BLaER1 (cell line): Measurements from ENCODE around the gene AK8.

Experiments
- H3K27ac ChIP-seq: shearing (Covaris generic); formaldehyde crosslinking; 2 replicates; pipeline ENCODE4 v1.8.1; 2022
- H3K27me3 ChIP-seq: shearing (Covaris generic); formaldehyde crosslinking; 2 replicates; pipeline ENCODE4 v1.8.1; 2022
- H3K36me3 ChIP-seq: shearing (Covaris generic); formaldehyde crosslinking; 2 replicates; pipeline ENCODE4 v1.8.1; 2022
- H3K4me1 ChIP-seq: shearing (Covaris generic); formaldehyde crosslinking; 2 replicates; pipeline ENCODE4 v1.8.1; 2022
- H3K4me2 ChIP-seq: shearing (Covaris generic); formaldehyde crosslinking; 2 replicates; pipeline ENCODE4 v1.8.1; 2022
- H3K4me3 ChIP-seq: shearing (Covaris generic); formaldehyde crosslinking; 2 replicates; pipeline ENCODE4 v1.8.1; 2022
- H3K9ac ChIP-seq: shearing (Covaris generic); formaldehyde crosslinking; 2 replicates; pipeline ENCODE4 v1.8.1; 2022
- H3K9me3 ChIP-seq: shearing (Covaris generic); formaldehyde crosslinking; 2 replicates; pipeline ENCODE4 v1.8.1; 2022
- H4K20me1 ChIP-seq: shearing (Covaris generic); formaldehyde crosslinking; 2 replicates; pipeline ENCODE4 v1.8.1; 2022
- Cebpa-rat ChIP-seq: shearing (Covaris generic); IDR thresholded peaks from 2 replicates; pipeline ENCODE4 v1.8.1; 2022

AK8 gene

GRCh38 chr9:132694144-132694543, 183.9 kb downstream of the AK8 start:
- H3K9ac ChIP-seq = no peak overlapping the region
- peaks cover 46% of the 10 kb centered on the region for H3K9me3 ChIP-seq
- H3K4me1 ChIP-seq = no peaks in the 10 kb centered on the region
- peaks cover 41% of the 10 kb centered on the region for H3K36me3 ChIP-seq
- no peak for TF ChIP-seq Cebpa-rat
- no peak overlapping the region for H3K27ac ChIP-seq
- H3K4me2 ChIP-seq = no peak overlapping the region
- H3K4me3 ChIP-seq = no peak overlapping the region
- no peaks in the 10 kb centered on the region for H3K27me3 ChIP-seq
- 0 out of 2 replicates have a peak, but pooled peaks cover 5% of the 10 kb centered on the region for H4K20me1 ChIP-seq

- H4K20me1 ChIP-seq = peaks cover 28% of the 10 kb centered on the region
- no peak overlapping the region for H3K9ac ChIP-seq
- no peaks in the 10 kb centered on the region for H3K27me3 ChIP-seq
- H3K36me3 ChIP-seq = peaks cover 75% of the 10 kb centered on the region
- peaks cover 11% of the 10 kb centered on the region; the same call in 1 of the 2 replicates for H3K9me3 ChIP-seq
- no peak overlapping the region for H3K4me2 ChIP-seq
- H3K4me3 ChIP-seq = no peak overlapping the region
- no peaks in the 10 kb centered on the region for H3K4me1 ChIP-seq
- no peak overlapping the region for H3K27ac ChIP-seq
- TF ChIP-seq Cebpa-rat = no peak
These were observed 187.4 kb downstream of the AK8 start for GRCh38 chr9:132690696-132691095.

- Histone ChIP-seq H4K20me1 (peaks cover 91% of the 10 kb centered on the region), H3K4me1 (no peaks in the 10 kb centered on the region), H3K9me3 (no peaks in the 10 kb centered on the region), H3K36me3 (peaks cover 98% of the 10 kb centered on the region), H3K4me2 (no peak overlapping the region), H3K4me3 (no peak overlapping the region), H3K27me3 (no peaks in the 10 kb centered on the region), H3K27ac (no peak overlapping the region), H3K9ac (no peak overlapping the region)
- no peak for TF ChIP-seq Cebpa-rat
These were observed 194.2 kb downstream of the AK8 start for GRCh38 chr9:132683873-132684272.

GRCh38 chr9:132681561-132681960, 196.5 kb downstream of the AK8 start:
- H3K4me2 ChIP-seq = no peak overlapping the region
- peaks cover 94% of the 10 kb centered on the region for H3K36me3 ChIP-seq
- H3K4me3 ChIP-seq = no peak overlapping the region
- H3K9ac ChIP-seq = no peak overlapping the region
- H3K4me1 ChIP-seq = no peaks in the 10 kb centered on the region
- H3K9me3 ChIP-seq = no peaks in the 10 kb centered on the region
- no peak overlapping the region for H3K27ac ChIP-seq
- H4K20me1 ChIP-seq = peaks cover 100% of the 10 kb centered on the region
- no peak for TF ChIP-seq Cebpa-rat
- H3K27me3 ChIP-seq = no peaks in the 10 kb centered on the region

GRCh38 chr9:132679946-132680625, 198.0 kb downstream of the AK8 start:
- TF ChIP-seq Cebpa-rat = no peak
- no peaks in the 10 kb centered on the region for H3K4me1 ChIP-seq
- H3K27me3 ChIP-seq = no peaks in the 10 kb centered on the region
- peaks cover 79% of the 10 kb centered on the region for H3K36me3 ChIP-seq
- H3K4me3 ChIP-seq = no peak overlapping the region
- no peak overlapping the region for H3K4me2 ChIP-seq
- H3K9ac ChIP-seq = no peak overlapping the region
- H3K9me3 ChIP-seq = no peaks in the 10 kb centered on the region
- H4K20me1 ChIP-seq = peaks cover 100% of the 10 kb centered on the region
- no peak overlapping the region for H3K27ac ChIP-seq

GRCh38 chr9:132677976-132678375, 200.1 kb downstream of the AK8 start:
- Histone ChIP-seq H3K36me3 (peaks cover 69% of the 10 kb centered on the region), H3K9ac (no peak overlapping the region), H3K27me3 (no peaks in the 10 kb centered on the region), H3K9me3 (no peaks in the 10 kb centered on the region), H3K4me1 (peaks cover 11% of the 10 kb centered on the region), H4K20me1 (peaks cover 100% of the 10 kb centered on the region), H3K4me3 (no peak overlapping the region), H3K4me2 (no peak overlapping the region), H3K27ac (no peak overlapping the region)
- no peak for TF ChIP-seq Cebpa-rat
